GM11168 (cell line): ENCODE data around the gene METTL22.

Experiments
- in situ Hi-C: fragments of 300-500 bp; cut with MboI; formaldehyde crosslinking; loops from one replicate; pipeline ENCODE4 v1.12.0; 2022; ENCODE audit warnings: low sequenced_read_pairs; ENCODE audit not compliant: unreplicated experiment

Gene METTL22, protein sequence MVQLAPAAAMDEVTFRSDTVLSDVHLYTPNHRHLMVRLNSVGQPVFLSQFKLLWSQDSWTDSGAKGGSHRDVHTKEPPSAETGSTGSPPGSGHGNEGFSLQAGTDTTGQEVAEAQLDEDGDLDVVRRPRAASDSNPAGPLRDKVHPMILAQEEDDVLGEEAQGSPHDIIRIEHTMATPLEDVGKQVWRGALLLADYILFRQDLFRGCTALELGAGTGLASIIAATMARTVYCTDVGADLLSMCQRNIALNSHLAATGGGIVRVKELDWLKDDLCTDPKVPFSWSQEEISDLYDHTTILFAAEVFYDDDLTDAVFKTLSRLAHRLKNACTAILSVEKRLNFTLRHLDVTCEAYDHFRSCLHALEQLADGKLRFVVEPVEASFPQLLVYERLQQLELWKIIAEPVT

DNA sequence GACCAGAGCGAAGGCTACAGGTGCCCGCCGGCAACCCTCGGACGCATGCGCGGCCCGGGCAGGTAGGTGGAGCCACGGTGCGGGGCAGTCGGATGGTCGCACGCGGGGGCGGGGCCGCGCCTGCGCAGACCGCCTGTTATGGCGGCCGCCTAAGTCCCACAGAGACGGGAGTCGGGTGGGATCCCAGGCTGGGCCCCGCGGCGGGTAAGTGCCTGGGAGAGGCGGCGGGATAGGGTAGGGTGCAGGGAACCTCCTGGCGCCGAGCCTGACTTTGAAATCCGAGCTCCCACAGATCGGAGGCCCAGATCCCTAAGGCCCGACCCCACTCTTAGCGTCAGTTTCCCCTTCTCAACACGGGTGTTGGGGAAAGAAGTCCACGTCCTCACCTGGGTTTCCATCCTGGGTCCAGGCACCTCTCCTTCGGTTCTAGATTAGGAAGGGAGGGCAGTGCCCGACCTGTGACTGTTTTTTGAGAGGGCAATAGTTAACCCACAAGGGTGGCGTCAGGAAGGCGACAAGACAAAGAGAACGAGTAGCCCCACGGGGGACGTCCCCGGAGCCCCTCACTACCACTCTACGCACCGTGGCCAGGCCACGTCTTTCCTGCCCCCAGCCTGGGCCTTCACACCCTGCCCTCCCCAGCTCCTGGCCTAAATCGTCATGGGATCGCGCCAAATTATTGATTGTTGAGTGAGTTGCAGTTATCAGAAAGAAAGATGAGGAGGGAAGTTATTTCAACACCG, at the start of gene METTL22:
Gene METTL22, plus strand, starts transcription at position 127 of the 743 bp plus-strand sequence. CDS start 3,968 bp downstream, outside the sequence.
- in situ Hi-C loops, result no loop called here

- in situ Hi-C loops, result no loop called here
These were observed 49.2 kb upstream of the METTL22 start for GRCh38 chr16:8572063-8572918.

GRCh38 chr16:8572919-8573724, 48.4 kb upstream of the METTL22 start:
- in situ Hi-C loops, result no loop called here

DNA sequence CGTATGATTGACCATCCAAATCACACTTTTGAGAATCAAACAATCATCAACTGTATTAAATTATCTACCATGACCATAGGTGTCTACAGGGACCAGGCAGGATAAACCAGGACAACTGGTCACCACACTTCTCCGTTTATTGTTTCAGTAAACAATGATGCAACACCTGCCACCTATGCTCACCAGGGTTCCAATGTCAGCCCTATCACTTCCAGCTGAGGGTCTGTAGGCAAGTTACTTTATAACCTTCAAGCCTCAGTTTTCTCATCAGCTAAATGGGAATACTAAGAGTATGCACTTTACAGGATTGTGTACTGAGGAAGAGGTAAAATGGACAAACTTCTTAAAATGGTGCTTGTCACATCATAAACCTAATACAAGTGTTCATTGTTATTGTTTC, 46.1 kb upstream of the METTL22 start:
- in situ Hi-C loops, result no loop called here

- in situ Hi-C loops, result no loop called here
These were observed 45.1 kb upstream of the METTL22 start for GRCh38 chr16:8576141-8577004.

GRCh38 chr16:8577678-8578304, 43.7 kb upstream of the METTL22 start:
- in situ Hi-C loops, result no loop called here

DNA sequence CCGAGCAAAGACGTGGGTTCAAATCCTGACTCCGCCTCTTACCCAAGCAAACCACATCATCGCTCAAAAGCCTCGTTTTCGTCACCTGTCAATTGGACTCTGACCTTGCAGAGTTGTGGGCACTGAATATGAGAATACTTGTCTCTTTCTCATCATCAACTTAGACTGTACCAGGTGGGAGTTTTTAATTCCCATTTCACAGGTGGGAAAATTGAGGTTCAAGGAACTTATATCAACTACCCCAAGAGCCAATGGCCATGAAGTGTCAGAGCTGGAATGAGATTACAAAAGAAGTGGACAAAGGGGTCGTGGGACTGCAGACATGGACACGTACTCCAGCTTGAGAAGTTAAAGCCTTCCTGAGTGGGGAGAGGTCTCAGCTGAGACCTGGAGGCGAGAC, 41.9 kb upstream of the METTL22 start:
- in situ Hi-C loops, result no loop called here

DNA sequence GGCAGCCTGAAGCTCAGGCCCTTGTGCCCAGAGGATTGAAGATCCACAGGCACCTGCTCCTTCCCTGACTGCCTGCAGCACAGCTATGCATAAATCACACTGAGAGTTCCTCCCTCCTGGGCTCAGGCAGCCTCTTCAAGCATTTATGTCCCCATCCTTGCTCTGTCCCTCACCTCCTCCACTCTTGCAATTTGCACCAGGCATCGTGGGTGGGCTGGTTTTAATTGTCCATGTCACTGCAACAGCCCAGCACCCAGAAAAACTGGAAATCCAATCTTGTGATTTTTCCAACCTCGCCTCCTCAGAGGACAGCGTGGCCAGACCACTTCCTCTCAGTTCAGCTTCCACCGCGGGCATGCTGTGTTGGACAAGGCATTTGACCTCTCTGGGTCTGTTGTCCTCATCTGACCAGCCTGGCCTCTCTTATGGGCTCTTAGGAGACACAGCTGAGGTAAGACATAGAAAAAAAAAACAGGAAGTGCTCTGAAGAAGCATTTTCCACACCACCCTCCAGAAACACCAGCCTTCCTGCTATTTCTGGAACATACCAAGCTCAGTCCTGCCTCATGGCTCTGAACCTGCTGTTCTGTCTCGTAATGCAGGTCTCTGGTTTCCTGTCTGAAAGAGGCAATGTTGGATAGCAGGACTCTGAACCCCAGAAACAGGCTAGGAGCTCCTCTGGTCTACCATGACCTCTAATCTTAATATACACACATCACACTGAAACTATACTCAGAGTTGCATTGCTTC, 39.5 kb upstream of the METTL22 start:
- in situ Hi-C loops, result no loop called here

GRCh38 chr16:8583199-8583598, 38.3 kb upstream of the METTL22 start:
- in situ Hi-C loops, result no loop called here

- in situ Hi-C loops, result no loop called here
These were observed 37.8 kb upstream of the METTL22 start for GRCh38 chr16:8583732-8584131.

- in situ Hi-C loops, result no loop called here
These were observed 36.5 kb upstream of the METTL22 start for GRCh38 chr16:8585041-8585440.

GRCh38 chr16:8585857-8586256, 35.6 kb upstream of the METTL22 start:
- in situ Hi-C loops, result no loop called here

DNA sequence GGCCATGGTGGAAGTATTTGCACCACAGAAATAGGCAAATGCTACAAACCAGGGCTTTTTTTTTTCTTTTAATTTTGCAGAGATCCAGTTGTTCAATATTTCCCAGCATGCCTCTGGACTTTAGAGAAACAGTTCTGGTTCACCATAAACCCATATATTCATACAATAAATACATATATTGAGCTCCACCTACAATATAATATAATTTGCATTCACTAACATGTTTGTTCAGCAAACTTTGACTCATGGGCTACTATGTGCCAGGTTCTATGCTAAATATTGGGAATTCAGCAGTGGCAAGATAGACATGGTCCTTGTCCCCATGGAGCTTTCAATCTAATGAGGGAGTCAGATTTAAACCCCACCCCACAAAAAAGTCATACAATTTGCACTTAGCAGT, 34.4 kb upstream of the METTL22 start:
- in situ Hi-C loops, result no loop called here

GRCh38 chr16:8588682-8589056, 32.8 kb upstream of the METTL22 start:
- in situ Hi-C loops, result no loop called here

DNA sequence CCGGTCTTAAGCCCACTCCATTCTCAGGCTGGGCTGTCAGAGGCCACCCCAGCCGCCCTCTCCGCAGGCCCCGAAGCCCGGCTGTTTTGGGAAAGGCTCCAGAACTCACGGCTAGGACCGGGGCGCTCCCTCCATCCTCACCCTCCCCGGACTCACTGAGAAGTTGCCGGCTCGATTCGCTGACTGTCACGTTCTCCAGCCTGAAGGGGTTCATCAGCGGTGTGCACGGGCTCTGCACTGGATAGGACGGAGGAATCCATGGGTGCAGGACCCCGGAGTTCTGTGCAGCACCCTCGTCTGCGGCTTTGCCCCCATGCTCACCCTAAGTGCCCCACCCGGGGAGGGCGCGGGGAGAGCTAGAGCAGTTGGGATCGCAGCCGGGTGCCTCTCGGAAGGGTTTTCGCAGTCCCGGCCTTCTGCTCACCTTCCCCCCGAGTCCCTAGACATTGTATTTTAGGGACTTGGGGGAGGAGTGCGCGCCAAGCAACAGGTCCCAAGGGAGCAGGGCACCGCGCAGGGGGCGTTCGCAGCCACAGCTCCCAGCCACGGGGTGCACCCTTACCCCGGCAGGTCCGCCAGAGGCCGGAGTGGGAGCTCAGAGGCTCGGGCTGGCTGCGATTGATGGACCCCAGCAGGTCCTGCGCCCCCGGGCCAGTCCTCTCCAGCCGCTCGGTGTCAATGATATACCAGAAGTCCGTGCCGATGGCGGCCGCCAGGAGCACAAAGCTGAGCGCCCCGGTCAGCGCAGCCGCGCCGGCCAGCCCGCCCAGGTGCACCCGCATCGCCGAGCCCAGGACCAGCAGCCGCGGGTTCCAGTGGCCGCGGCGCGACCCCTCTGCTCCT, 32.2 kb upstream of the METTL22 start:
- in situ Hi-C loops, result no loop called here

DNA sequence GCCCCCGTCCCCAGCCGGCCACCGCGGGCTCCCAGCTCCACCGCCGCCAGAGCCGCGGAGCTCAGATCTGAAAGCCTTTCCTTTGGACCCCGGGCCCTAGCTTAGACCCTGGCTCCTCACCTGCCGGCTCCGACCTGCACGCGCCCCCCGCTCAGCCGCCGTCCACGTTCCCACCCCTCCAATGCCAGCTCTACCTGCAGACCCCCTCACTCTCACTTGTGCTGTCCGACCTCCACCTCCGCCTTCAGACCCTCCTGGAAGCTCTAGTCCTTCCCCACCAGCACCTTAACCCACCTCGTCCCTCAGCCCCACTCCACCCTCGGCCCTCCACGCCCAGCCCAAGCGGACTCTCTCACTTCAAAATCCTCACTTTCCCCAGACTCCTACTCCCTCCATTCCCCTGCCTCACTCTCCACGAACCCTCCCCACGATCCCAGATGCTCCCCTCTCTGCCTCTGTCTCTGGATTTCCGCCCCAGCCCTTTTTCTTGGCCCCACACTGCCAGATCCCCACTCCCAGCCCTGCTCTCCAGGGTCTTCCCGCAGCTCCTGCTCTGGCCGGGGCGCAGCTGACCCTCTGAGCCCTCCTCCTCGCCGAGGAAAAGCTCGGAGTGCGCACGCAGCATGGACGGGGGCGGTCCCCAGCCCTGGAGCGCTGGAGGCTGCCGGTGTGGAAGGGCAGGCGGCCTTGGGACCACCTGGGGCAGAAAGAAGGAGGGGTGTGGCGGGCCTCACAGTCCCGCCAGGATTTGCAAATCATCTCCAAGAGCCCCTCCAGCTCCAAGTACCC, 31.4 kb upstream of the METTL22 start, which contains the start of gene TMEM114:
Gene TMEM114, minus strand, starts transcription at position 612 of the 789 bp plus-strand sequence. CDS start 673 bp downstream, outside the sequence.
- in situ Hi-C loops, result no loop called here
